ENCODE data around the gene CD59.
A peak's percentile ranks its signal among the peaks of the same experiment; 100 is the strongest.

CD59 gene

GRCh38 chr11:33704240-33705002, 31.8 kb downstream of the CD59 start:
- Histone ChIP-seq H3K27ac (ENCODE audit: low read depth, low read length) (peak overlapping the region; percentile 21), H3K9ac (ENCODE audit: low read length) (no peak overlapping the region), H3K4me3 (ENCODE audit: low read length) (no peak overlapping the region), H3K4me1 (ENCODE audit: control insufficient read depth, insufficient read depth, low read length) (peaks cover 6% of the 10 kb centered on the region), H3K36me3 (ENCODE audit: control insufficient read depth, insufficient read depth, low read length) (peaks cover 6% of the 10 kb centered on the region), H3K27me3 (ENCODE audit: control insufficient read depth, insufficient read depth, low read length) (no peaks in the 10 kb centered on the region)

- no peak overlapping the region for H3K27ac ChIP-seq (ENCODE audit: low read depth, low read length)
- no peaks in the 10 kb centered on the region for H3K36me3 ChIP-seq (ENCODE audit: control insufficient read depth, insufficient read depth, low read length)
- no peak overlapping the region for H3K4me3 ChIP-seq (ENCODE audit: low read length)
- H3K27me3 ChIP-seq (ENCODE audit: control insufficient read depth, insufficient read depth, low read length) = no peaks in the 10 kb centered on the region
- H3K9ac ChIP-seq (ENCODE audit: low read length) = no peak overlapping the region
- peaks cover 6% of the 10 kb centered on the region for H3K4me1 ChIP-seq (ENCODE audit: control insufficient read depth, insufficient read depth, low read length)
Observed at GRCh38 chr11:33703788-33704187, 32.4 kb downstream of the CD59 start.

- H3K27ac ChIP-seq (ENCODE audit: low read depth, low read length) = no peak overlapping the region
- no peaks in the 10 kb centered on the region for H3K36me3 ChIP-seq (ENCODE audit: control insufficient read depth, insufficient read depth, low read length)
- no peaks in the 10 kb centered on the region for H3K27me3 ChIP-seq (ENCODE audit: control insufficient read depth, insufficient read depth, low read length)
- no peak overlapping the region for H3K4me3 ChIP-seq (ENCODE audit: low read length)
- no peak overlapping the region for H3K9ac ChIP-seq (ENCODE audit: low read length)
- peaks cover 6% of the 10 kb centered on the region for H3K4me1 ChIP-seq (ENCODE audit: control insufficient read depth, insufficient read depth, low read length)
Observed at GRCh38 chr11:33703234-33703633, 33.0 kb downstream of the CD59 start.

GRCh38 chr11:33701302-33702230, 34.7 kb downstream of the CD59 start:
- Histone ChIP-seq H3K9ac (ENCODE audit: low read length) (no peak overlapping the region), H3K27ac (ENCODE audit: low read depth, low read length) (peak overlapping the region; percentile 65), H3K27me3 (ENCODE audit: control insufficient read depth, insufficient read depth, low read length) (no peaks in the 10 kb centered on the region), H3K36me3 (ENCODE audit: control insufficient read depth, insufficient read depth, low read length) (no peaks in the 10 kb centered on the region), H3K4me3 (ENCODE audit: low read length) (peak overlapping the region; percentile 70), H3K4me1 (ENCODE audit: control insufficient read depth, insufficient read depth, low read length) (peaks cover 6% of the 10 kb centered on the region)

- Histone ChIP-seq H3K27ac (ENCODE audit: low read depth, low read length) (peak within 1 kb of the TSS; percentile 65), H3K27me3 (ENCODE audit: control insufficient read depth, insufficient read depth, low read length) (no peaks in the 10 kb centered on the region), H3K4me1 (ENCODE audit: control insufficient read depth, insufficient read depth, low read length) (peaks cover 6% of the 10 kb centered on the region), H3K36me3 (ENCODE audit: control insufficient read depth, insufficient read depth, low read length) (no peaks in the 10 kb centered on the region), H3K9ac (ENCODE audit: low read length) (no peak within 1 kb of the TSS), H3K4me3 (ENCODE audit: low read length) (peak within 1 kb of the TSS; percentile 70)
Observed at GRCh38 chr11:33700502-33701271, 35.5 kb downstream of the CD59 start, which contains the start of gene C11orf91. Gene C11orf91, minus strand, starts transcription at chr11:33700826. Its CDS starts 86 bp downstream, at chr11:33700740.

GRCh38 chr11:33700063-33700501, 36.1 kb downstream of the CD59 start:
- H3K9ac ChIP-seq (ENCODE audit: low read length) = no peak overlapping the region
- no peaks in the 10 kb centered on the region for H3K36me3 ChIP-seq (ENCODE audit: control insufficient read depth, insufficient read depth, low read length)
- no peaks in the 10 kb centered on the region for H3K27me3 ChIP-seq (ENCODE audit: control insufficient read depth, insufficient read depth, low read length)
- H3K4me3 ChIP-seq (ENCODE audit: low read length) = peak overlapping the region; percentile 57
- peaks cover 6% of the 10 kb centered on the region for H3K4me1 ChIP-seq (ENCODE audit: control insufficient read depth, insufficient read depth, low read length)
- peak overlapping the region; percentile 30 for H3K27ac ChIP-seq (ENCODE audit: low read depth, low read length)

GRCh38 chr11:33699515-33700062, 36.6 kb downstream of the CD59 start:
- Histone ChIP-seq H3K9ac (ENCODE audit: low read length) (no peak overlapping the region), H3K27ac (ENCODE audit: low read depth, low read length) (no peak overlapping the region), H3K4me3 (ENCODE audit: low read length) (peak overlapping the region; percentile 57), H3K4me1 (ENCODE audit: control insufficient read depth, insufficient read depth, low read length) (peaks cover 6% of the 10 kb centered on the region), H3K36me3 (ENCODE audit: control insufficient read depth, insufficient read depth, low read length) (no peaks in the 10 kb centered on the region), H3K27me3 (ENCODE audit: control insufficient read depth, insufficient read depth, low read length) (no peaks in the 10 kb centered on the region)

GRCh38 chr11:33698921-33699320, 37.3 kb downstream of the CD59 start:
- no peak overlapping the region for H3K27ac ChIP-seq (ENCODE audit: low read depth, low read length)
- peaks cover 6% of the 10 kb centered on the region for H3K4me1 ChIP-seq (ENCODE audit: control insufficient read depth, insufficient read depth, low read length)

GRCh38 chr11:33697997-33698396, 38.2 kb downstream of the CD59 start:
- Histone ChIP-seq H3K4me1 (ENCODE audit: control insufficient read depth, insufficient read depth, low read length) (peaks cover 6% of the 10 kb centered on the region), H3K27ac (ENCODE audit: low read depth, low read length) (no peak overlapping the region)

More at GRCh38 chr11:33698921-33699320, 37.3 kb downstream of the CD59 start:
- H3K27me3 ChIP-seq (ENCODE audit: control insufficient read depth, insufficient read depth, low read length) = no peaks in the 10 kb centered on the region
- no peak overlapping the region for H3K4me3 ChIP-seq (ENCODE audit: low read length)
- no peak overlapping the region for H3K9ac ChIP-seq (ENCODE audit: low read length)
- H3K36me3 ChIP-seq (ENCODE audit: control insufficient read depth, insufficient read depth, low read length) = no peaks in the 10 kb centered on the region

GRCh38 chr11:33696931-33697638, 39.1 kb downstream of the CD59 start:
- Histone ChIP-seq H3K4me1 (ENCODE audit: control insufficient read depth, insufficient read depth, low read length) (peaks cover 6% of the 10 kb centered on the region), H3K36me3 (ENCODE audit: control insufficient read depth, insufficient read depth, low read length) (no peaks in the 10 kb centered on the region), H3K9ac (ENCODE audit: low read length) (no peak overlapping the region), H3K27ac (ENCODE audit: low read depth, low read length) (no peak overlapping the region), H3K27me3 (ENCODE audit: control insufficient read depth, insufficient read depth, low read length) (no peaks in the 10 kb centered on the region), H3K4me3 (ENCODE audit: low read length) (no peak overlapping the region)

More at GRCh38 chr11:33697997-33698396, 38.2 kb downstream of the CD59 start:
- H3K36me3 ChIP-seq (ENCODE audit: control insufficient read depth, insufficient read depth, low read length) = no peaks in the 10 kb centered on the region
- H3K27me3 ChIP-seq (ENCODE audit: control insufficient read depth, insufficient read depth, low read length) = no peaks in the 10 kb centered on the region
- H3K9ac ChIP-seq (ENCODE audit: low read length) = no peak overlapping the region
- H3K4me3 ChIP-seq (ENCODE audit: low read length) = no peak overlapping the region

- Histone ChIP-seq H3K27ac (ENCODE audit: low read depth, low read length) (no peak overlapping the region), H3K9ac (ENCODE audit: low read length) (no peak overlapping the region), H3K4me3 (ENCODE audit: low read length) (no peak overlapping the region), H3K36me3 (ENCODE audit: control insufficient read depth, insufficient read depth, low read length) (no peaks in the 10 kb centered on the region), H3K27me3 (ENCODE audit: control insufficient read depth, insufficient read depth, low read length) (no peaks in the 10 kb centered on the region), H3K4me1 (ENCODE audit: control insufficient read depth, insufficient read depth, low read length) (peaks cover 4% of the 10 kb centered on the region)
Observed at GRCh38 chr11:33696411-33696810, 39.8 kb downstream of the CD59 start.

Measured in rectal smooth muscle tissue (tissue), 1 donor.